Measurements from ENCODE around the gene DCAKD. TPM values are rescaled to one million over a fixed set of nuclear protein-coding genes. Genes with fewer than 3 reads are reported as not detected.
"Not testable (repeated sequence)": the region's sequence is repeated elsewhere in the genome, so short reads cannot be mapped to it uniquely, and the experiment has no call there.

The DCAKD gene
- total RNA-seq, 1 donor from 2014 or later: 42.2 TPM

GRCh38 chr17:45060382-45060796 is 9.0 kb upstream of the DCAKD start:
- no peak for DNase-seq (ENCODE audit: extremely low spot score, unreplicated experiment)
- H3K9me3 Mint-ChIP-seq (ENCODE audit: unreplicated experiment): no peaks in the 10 kb centered on the region

GRCh38 chr17:45052052-45052772 is 780 bp upstream of the DCAKD start:
- peak overlapping the region; percentile 69 for H3K4me3 Mint-ChIP-seq (ENCODE audit: unreplicated experiment)
- no peaks in the 10 kb centered on the region for H3K36me3 Mint-ChIP-seq (ENCODE audit: unreplicated experiment)
- H3K4me1 Mint-ChIP-seq (ENCODE audit: unreplicated experiment): peaks cover 18% of the 10 kb centered on the region
- no peaks in the 10 kb centered on the region for H3K27me3 Mint-ChIP-seq (ENCODE audit: unreplicated experiment)
- H3K9me3 Mint-ChIP-seq (ENCODE audit: unreplicated experiment): no peaks in the 10 kb centered on the region
- DNase-seq (ENCODE audit: extremely low spot score, unreplicated experiment): no peak
- H3K27ac Mint-ChIP-seq (ENCODE audit: unreplicated experiment): peak overlapping the region; percentile 73
- TF ChIP-seq CTCF (IDR thresholded peaks at IDR 0.05): no peak

More at GRCh38 chr17:45060382-45060796, 9.0 kb upstream of the DCAKD start:
- TF ChIP-seq CTCF (IDR thresholded peaks at IDR 0.05): no peak
- H3K36me3 Mint-ChIP-seq (ENCODE audit: unreplicated experiment): no peaks in the 10 kb centered on the region
- H3K4me1 Mint-ChIP-seq (ENCODE audit: unreplicated experiment): peaks cover 32% of the 10 kb centered on the region
- H3K4me3 Mint-ChIP-seq (ENCODE audit: unreplicated experiment): peak overlapping the region; percentile 98
- peak overlapping the region; percentile 92 for H3K27ac Mint-ChIP-seq (ENCODE audit: unreplicated experiment)
- H3K27me3 Mint-ChIP-seq (ENCODE audit: unreplicated experiment): no peaks in the 10 kb centered on the region

GRCh38 chr17:45051720-45052051 is 254 bp upstream of the DCAKD start:
- peak overlapping the region; percentile 69 for H3K4me3 Mint-ChIP-seq (ENCODE audit: unreplicated experiment)
- H3K27me3 Mint-ChIP-seq (ENCODE audit: unreplicated experiment); H3K36me3 Mint-ChIP-seq (ENCODE audit: unreplicated experiment); H3K9me3 Mint-ChIP-seq (ENCODE audit: unreplicated experiment); DNase-seq (ENCODE audit: extremely low spot score, unreplicated experiment); H3K27ac Mint-ChIP-seq (ENCODE audit: unreplicated experiment): not testable (repeated sequence)
- peaks cover 22% of the 10 kb centered on the region for H3K4me1 Mint-ChIP-seq (ENCODE audit: unreplicated experiment)

GRCh38 chr17:45050481-45051059 is 862 bp downstream of the DCAKD start:
- no peak for TF ChIP-seq CTCF (IDR thresholded peaks at IDR 0.05)

GRCh38 chr17:45048795-45049563 is 2.5 kb downstream of the DCAKD start:
- peak overlapping the region; percentile 45 for H3K27ac Mint-ChIP-seq (ENCODE audit: unreplicated experiment)
- no peak overlapping the region for H3K4me3 Mint-ChIP-seq (ENCODE audit: unreplicated experiment)
- no peaks in the 10 kb centered on the region for H3K9me3 Mint-ChIP-seq (ENCODE audit: unreplicated experiment)
- no peaks in the 10 kb centered on the region for H3K27me3 Mint-ChIP-seq (ENCODE audit: unreplicated experiment)
- no peak for DNase-seq (ENCODE audit: extremely low spot score, unreplicated experiment)
- peak; percentile 15 for TF ChIP-seq CTCF (IDR thresholded peaks at IDR 0.05)
- peaks cover 29% of the 10 kb centered on the region for H3K4me1 Mint-ChIP-seq (ENCODE audit: unreplicated experiment)
- peaks cover 4% of the 10 kb centered on the region for H3K36me3 Mint-ChIP-seq (ENCODE audit: unreplicated experiment)

More at GRCh38 chr17:45050481-45051059, 862 bp downstream of the DCAKD start:
- peak overlapping the region; percentile 97 for H3K27ac Mint-ChIP-seq (ENCODE audit: unreplicated experiment)
- no peaks in the 10 kb centered on the region for H3K27me3 Mint-ChIP-seq (ENCODE audit: unreplicated experiment)
- DNase-seq (ENCODE audit: extremely low spot score, unreplicated experiment): no peak
- peaks cover 24% of the 10 kb centered on the region for H3K4me1 Mint-ChIP-seq (ENCODE audit: unreplicated experiment)
- H3K4me3 Mint-ChIP-seq (ENCODE audit: unreplicated experiment): peak overlapping the region; percentile 86
- peaks cover 4% of the 10 kb centered on the region for H3K36me3 Mint-ChIP-seq (ENCODE audit: unreplicated experiment)
- H3K9me3 Mint-ChIP-seq (ENCODE audit: unreplicated experiment): no peaks in the 10 kb centered on the region
